Iris pigment epithelial cell (primary cell): Measurements from ENCODE around the gene KCNS1.
"Not testable (repeated sequence)": the region's sequence is repeated elsewhere in the genome, so short reads cannot be mapped to it uniquely, and the experiment has no call there.

ENCODE experiments used
- DNase-seq: peaks from one replicate; pipeline ENCODE4 v3.0.0-alpha.2; 2011; ENCODE audit warnings: low read depth

KCNS1 gene

GRCh38 chr20:45080867-45081624 lies 19.9 kb downstream of the KCNS1 start:
- peak; percentile 31 for DNase-seq

GRCh38 chr20:45077559-45077958 lies 23.4 kb downstream of the KCNS1 start:
- no peak for DNase-seq

GRCh38 chr20:45073221-45073620 lies 27.7 kb downstream of the KCNS1 start:
- no peak for DNase-seq

- DNase-seq, result no peak
Observed at GRCh38 chr20:45072066-45072465, 28.9 kb downstream of the KCNS1 start.

GRCh38 chr20:45070932-45071632 lies 29.8 kb downstream of the KCNS1 start:
- DNase-seq, result peak; percentile 85

GRCh38 chr20:45069261-45069660 lies 31.7 kb downstream of the KCNS1 start:
- DNase-seq, result peak; percentile 37

- peak; percentile 57 for DNase-seq
Observed at GRCh38 chr20:45067558-45067957, 33.4 kb downstream of the KCNS1 start.

- DNase-seq, result no peak
Observed at GRCh38 chr20:45067087-45067486, 33.8 kb downstream of the KCNS1 start.

GRCh38 chr20:45066372-45066771 lies 34.6 kb downstream of the KCNS1 start:
- DNase-seq, result peak; percentile 75

GRCh38 chr20:45064812-45065211 lies 36.1 kb downstream of the KCNS1 start:
- no peak for DNase-seq

- DNase-seq, result not testable (repeated sequence)
Observed at GRCh38 chr20:45063107-45063506, 37.8 kb downstream of the KCNS1 start.

- DNase-seq, result peak; percentile 96
Observed at GRCh38 chr20:45061244-45061643, 39.7 kb downstream of the KCNS1 start.

GRCh38 chr20:45060294-45060693 lies 40.6 kb downstream of the KCNS1 start:
- no peak for DNase-seq

GRCh38 chr20:45059022-45059728 lies 41.8 kb downstream of the KCNS1 start:
- DNase-seq, result peak; percentile 63

- no peak for DNase-seq
Observed at GRCh38 chr20:45058168-45058850, 42.6 kb downstream of the KCNS1 start.

GRCh38 chr20:45056473-45057173 lies 44.3 kb downstream of the KCNS1 start:
- no peak for DNase-seq

- DNase-seq, result no peak
Observed at GRCh38 chr20:45055056-45055455, 45.9 kb downstream of the KCNS1 start.

GRCh38 chr20:45053430-45054351 lies 47.2 kb downstream of the KCNS1 start:
- DNase-seq, result no peak

- peak; percentile 93 for DNase-seq
Observed at GRCh38 chr20:45052698-45053429, 48.1 kb downstream of the KCNS1 start.
